A673 (cell line): Measurements from ENCODE around the gene ME1. TPM values are rescaled to one million over a fixed set of nuclear protein-coding genes. Genes with fewer than 3 reads are reported as not detected.

Experiments used
- BruUV-seq: library from RNA; stranded (reverse); fragments of 400-500 nt; replicated peaks from 2 replicates; lab custom pipeline; 2021; lab: Mats Ljungman, UMichigan
- CTCF ChIA-PET: fragments of 300-600 bp; sonication (Branson Sonifier 250); formaldehyde crosslinking; loops from one replicate; lab custom pipeline; 2022; ENCODE audit warnings: antibody characterized with exemption; lab: Charles Lee
- POLR2A ChIA-PET: fragments of 300-600 bp; sonication (Branson Sonifier 250); formaldehyde crosslinking; loops from one replicate; lab custom pipeline; 2022; ENCODE audit warnings: antibody characterized with exemption; ENCODE audit not compliant: low non-redundant PET; lab: Charles Lee
- DNase-seq: peaks from one replicate; pipeline ENCODE4 v3.0.0-alpha.2; 2015; ENCODE audit warnings: low spot score
- H3K27ac ChIP-seq: fragments of 200-600 bp; sonication (generic); 2 replicates; pipeline ENCODE4 v1.5.1; 2016; ENCODE audit warnings: mixed run types, low read depth, mild to moderate bottlenecking, mixed read lengths, antibody characterized with exemption, low read length; ENCODE audit not compliant: poor library complexity, severe bottlenecking
- H3K27me3 ChIP-seq: fragments of 200-600 bp; sonication (generic); replicated peaks from 2 replicates; pipeline ENCODE4 v1.6.1; 2017; ENCODE audit warnings: mixed run types, low read depth, mild to moderate bottlenecking, mixed read lengths, antibody characterized with exemption, low read length; ENCODE audit not compliant: insufficient read depth, poor library complexity
- H3K36me3 ChIP-seq: fragments of 200-600 bp; sonication (generic); 2 replicates; pipeline ENCODE4 v1.6.1; 2016; ENCODE audit warnings: mixed run types, mild to moderate bottlenecking, mixed read lengths, antibody characterized with exemption, low read length; ENCODE audit not compliant: insufficient read depth, poor library complexity, severe bottlenecking
- H3K4me1 ChIP-seq: fragments of 200-600 bp; sonication (generic); 2 replicates; pipeline ENCODE4 v1.6.1; 2017; ENCODE audit warnings: mixed run types, mild to moderate bottlenecking, mixed read lengths, antibody characterized with exemption, low read length; ENCODE audit not compliant: insufficient read depth, poor library complexity, severe bottlenecking
- H3K4me3 ChIP-seq: fragments of 200-600 bp; sonication (generic); 2 replicates; pipeline ENCODE4 v1.5.1; 2016; ENCODE audit warnings: low read depth, mixed run types, mild to moderate bottlenecking, mixed read lengths, low read length; ENCODE audit not compliant: poor library complexity, severe bottlenecking
- H3K9me3 ChIP-seq: fragments of 200-600 bp; sonication (generic); 2 replicates; pipeline ENCODE4 v1.6.1; 2016; ENCODE audit warnings: mixed run types, low read depth, mild to moderate bottlenecking, mixed read lengths, antibody characterized with exemption, low read length; ENCODE audit not compliant: poor library complexity, severe bottlenecking
- EZH2 ChIP-seq: fragments of 200-600 bp; sonication (generic); IDR thresholded peaks from 2 replicates; pipeline ENCODE4 v1.6.1; 2017; ENCODE audit warnings: borderline replicate concordance, low read depth, mild to moderate bottlenecking, mixed read lengths, antibody characterized with exemption, low read length; ENCODE audit not compliant: poor library complexity, severe bottlenecking
- intact Hi-C: fragments of 100-400 bp; cut with micrococcal nuclease; formaldehyde crosslinking; loops from one replicate; pipeline ENCODE4 v1.10.0; 2022; ENCODE audit not compliant: unreplicated experiment
- total RNA-seq: library from RNA; stranded (reverse); gene quantifications from 2 replicates; pipeline ENCODE4 v1.2.3, GENCODE V29; 2021
- TF ChIP-seq, protein P1 (sequence below): fragments of 300-800, 200-600 bp; sonication (generic); conservative IDR thresholded peaks from 2 replicates; pipeline ENCODE4 v1.5.1; 2017; ENCODE audit warnings: low read depth, mild to moderate bottlenecking, antibody characterized with exemption, low read length, moderate library complexity, mixed read lengths

The ME1 gene
- total RNA-seq, 1 experiment from 2014 or later = 78.8 TPM

DNA sequence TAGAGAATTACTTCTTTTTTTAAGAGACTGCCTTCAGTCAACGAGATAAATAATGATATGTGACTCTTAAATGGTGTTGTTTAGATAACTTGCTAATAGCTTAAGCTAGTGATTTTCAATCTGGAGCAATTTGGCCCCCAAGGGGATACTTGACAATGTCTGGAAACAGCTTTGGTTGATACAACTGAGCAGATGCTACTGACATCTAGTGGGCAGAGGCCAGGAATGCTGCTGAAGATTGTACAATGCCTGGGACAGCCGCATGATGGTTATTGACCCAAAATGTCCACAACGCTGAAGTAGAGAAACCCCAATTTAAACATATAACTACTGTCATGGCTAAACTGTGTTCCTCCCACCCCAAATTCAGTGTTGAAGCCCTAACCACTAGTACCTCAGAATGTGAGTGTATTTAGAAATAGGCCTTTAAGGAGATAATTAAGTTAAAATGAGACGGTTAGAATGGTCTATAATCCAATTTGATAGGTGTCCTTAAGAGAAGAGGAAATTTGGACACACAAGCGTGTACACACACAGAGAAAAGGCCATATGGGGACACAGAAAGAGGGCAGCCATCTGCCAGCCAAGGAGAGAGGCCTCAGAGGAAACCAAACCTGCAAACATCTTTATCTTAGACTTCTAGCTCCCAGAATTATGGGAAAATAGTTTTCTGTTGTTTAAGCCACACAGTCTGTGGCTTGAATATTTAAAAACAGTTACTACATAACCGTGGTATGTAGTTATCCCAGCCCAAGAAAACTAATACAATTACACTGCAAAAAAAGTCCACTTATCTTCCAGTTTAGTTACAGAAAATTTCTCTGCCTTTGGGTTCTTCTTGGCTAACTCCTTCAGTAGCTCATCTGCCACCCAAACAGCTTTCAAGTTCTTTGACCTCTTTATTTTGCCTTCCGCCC, 215.5 kb downstream of the ME1 start:
- Histone ChIP-seq H3K27me3 (no peaks in the 10 kb centered on the region), H3K27ac (peak overlapping the region; percentile 53), H3K36me3 (peaks cover 10% of the 10 kb centered on the region), H3K9me3 (no peaks in the 10 kb centered on the region), H3K4me1 (peaks cover 36% of the 10 kb centered on the region), H3K4me3 (no peak overlapping the region)
- peak; percentile 92 for DNase-seq
- POLR2A ChIA-PET = interaction anchor here (0.7 kb wide), 2 partner anchors 11 to 32 kb away, joined by 3 read pairs; no protein-coding TSS in a partner anchor
- TF ChIP-seq, protein P1, sequence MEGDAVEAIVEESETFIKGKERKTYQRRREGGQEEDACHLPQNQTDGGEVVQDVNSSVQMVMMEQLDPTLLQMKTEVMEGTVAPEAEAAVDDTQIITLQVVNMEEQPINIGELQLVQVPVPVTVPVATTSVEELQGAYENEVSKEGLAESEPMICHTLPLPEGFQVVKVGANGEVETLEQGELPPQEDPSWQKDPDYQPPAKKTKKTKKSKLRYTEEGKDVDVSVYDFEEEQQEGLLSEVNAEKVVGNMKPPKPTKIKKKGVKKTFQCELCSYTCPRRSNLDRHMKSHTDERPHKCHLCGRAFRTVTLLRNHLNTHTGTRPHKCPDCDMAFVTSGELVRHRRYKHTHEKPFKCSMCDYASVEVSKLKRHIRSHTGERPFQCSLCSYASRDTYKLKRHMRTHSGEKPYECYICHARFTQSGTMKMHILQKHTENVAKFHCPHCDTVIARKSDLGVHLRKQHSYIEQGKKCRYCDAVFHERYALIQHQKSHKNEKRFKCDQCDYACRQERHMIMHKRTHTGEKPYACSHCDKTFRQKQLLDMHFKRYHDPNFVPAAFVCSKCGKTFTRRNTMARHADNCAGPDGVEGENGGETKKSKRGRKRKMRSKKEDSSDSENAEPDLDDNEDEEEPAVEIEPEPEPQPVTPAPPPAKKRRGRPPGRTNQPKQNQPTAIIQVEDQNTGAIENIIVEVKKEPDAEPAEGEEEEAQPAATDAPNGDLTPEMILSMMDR = peak; percentile 93
- TF ChIP-seq EZH2 = no peak
- BruUV-seq = no TSS peak
- intact Hi-C loops = loop anchor here (1.0 to 10.0 kb wide), 2 partner anchors 148 to 961 kb away; partner anchors contain the start of gene DOP1A
- CTCF ChIA-PET = interaction anchor here (0.6 to 3.1 kb wide), 6 partner anchors 149 to 321 kb away, joined by 3 to 42 read pairs (median 4); partner anchors contain the start of genes DOP1A, PRSS35 and UBE3D

DNA sequence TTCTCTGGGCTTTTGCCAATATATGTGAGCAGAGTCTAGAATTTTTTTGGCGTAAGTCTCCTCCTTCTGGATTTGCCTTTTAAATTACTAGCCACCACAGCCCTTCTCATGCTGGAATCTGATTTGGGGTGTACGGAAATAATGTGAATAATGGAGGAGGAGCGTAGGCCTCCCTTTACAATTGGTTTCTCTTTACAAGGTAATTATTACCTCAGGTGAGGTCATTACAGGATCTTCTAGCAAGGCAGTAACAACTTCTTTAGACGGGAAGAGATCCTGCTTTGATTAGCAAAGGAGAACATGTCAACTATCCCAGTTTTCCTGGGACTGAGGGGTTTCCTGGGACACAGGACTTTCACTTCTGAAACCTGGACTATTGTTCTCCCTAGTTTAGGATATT, 228.8 kb downstream of the ME1 start:
- Histone ChIP-seq H3K36me3 (no peaks in the 10 kb centered on the region), H3K4me3 (no peak overlapping the region), H3K4me1 (no peaks in the 10 kb centered on the region), H3K27me3 (no peaks in the 10 kb centered on the region), H3K9me3 (no peaks in the 10 kb centered on the region), H3K27ac (no peak overlapping the region)
- no peak for DNase-seq
- intact Hi-C loops = no loop called here
- POLR2A ChIA-PET = no interaction called here
- no TSS peak for BruUV-seq
- CTCF ChIA-PET = no interaction called here
- TF ChIP-seq EZH2 = no peak
- TF ChIP-seq, protein P1 = no peak

GRCh38 chr6:83199863-83200225, 231.0 kb downstream of the ME1 start:
- POLR2A ChIA-PET = no interaction called here
- intact Hi-C loops = no loop called here
- CTCF ChIA-PET = no interaction called here

More at GRCh38 chr6:83199863-83200225, 231.0 kb downstream of the ME1 start:
- H3K27ac ChIP-seq = no peak overlapping the region
- no peak for TF ChIP-seq EZH2
- TF ChIP-seq, protein P1 = no peak
- no peak for DNase-seq
- H3K36me3 ChIP-seq = no peaks in the 10 kb centered on the region
- H3K27me3 ChIP-seq = no peaks in the 10 kb centered on the region
- H3K4me1 ChIP-seq = no peaks in the 10 kb centered on the region
- no peak overlapping the region for H3K4me3 ChIP-seq
- no peaks in the 10 kb centered on the region for H3K9me3 ChIP-seq
- BruUV-seq = no TSS peak
